Hepatocyte (in vitro differentiated cells): ENCODE data around the gene GCH1. TPM values are rescaled to one million over a fixed set of nuclear protein-coding genes. Genes with fewer than 3 reads are reported as not detected.

Experiments used
- DNase-seq: peaks from one replicate; pipeline ENCODE4 v3.0.0-alpha.2; 2016; ENCODE audit warnings: low spot score
- H2AFZ ChIP-seq: fragments of 200-600 bp; sonication (generic); 2 replicates; pipeline ENCODE4 v1.6.0; 2016; ENCODE audit warnings: antibody characterized with exemption, mild to moderate bottlenecking
- H3K27ac ChIP-seq: fragments of 200-600 bp; sonication (generic); 2 replicates; pipeline ENCODE4 v1.5.1; 2016; ENCODE audit warnings: mild to moderate bottlenecking
- H3K27me3 ChIP-seq: fragments of 200-600 bp; sonication (generic); 2 replicates; pipeline ENCODE4 v1.6.1; 2016
- H3K36me3 ChIP-seq: fragments of 200-600 bp; sonication (generic); replicated peaks from 2 replicates; pipeline ENCODE4 v1.5.1; 2016; ENCODE audit warnings: low read depth; ENCODE audit not compliant: insufficient read depth
- H3K4me1 ChIP-seq: fragments of 200-600 bp; sonication (generic); 2 replicates; pipeline ENCODE4 v1.5.1; 2016; ENCODE audit warnings: mild to moderate bottlenecking, moderate library complexity; ENCODE audit not compliant: insufficient read depth
- H3K4me2 ChIP-seq: fragments of 200-600 bp; sonication (generic); 2 replicates; pipeline ENCODE4 v1.6.0; 2016
- H3K4me3 ChIP-seq: fragments of 200-600 bp; sonication (generic); 2 replicates; pipeline ENCODE4 v1.5.1; 2016; ENCODE audit warnings: mild to moderate bottlenecking
- H3K79me2 ChIP-seq: fragments of 200-600 bp; sonication (generic); 2 replicates; pipeline ENCODE4 v1.6.0; 2017; ENCODE audit warnings: mild to moderate bottlenecking
- H3K9me2 ChIP-seq: fragments of 200-600 bp; sonication (generic); replicated peaks from 2 replicates; pipeline ENCODE4 v1.6.0; 2017; ENCODE audit warnings: mild to moderate bottlenecking; ENCODE audit not compliant: insufficient read depth
- H3K9me3 ChIP-seq: fragments of 200-600 bp; sonication (generic); 2 replicates; pipeline ENCODE4 v1.5.1; 2016; ENCODE audit warnings: low read depth, mild to moderate bottlenecking
- H4K20me1 ChIP-seq: fragments of 200-600 bp; sonication (generic); 2 replicates; pipeline ENCODE4 v1.6.0; 2016; ENCODE audit warnings: mild to moderate bottlenecking; ENCODE audit not compliant: insufficient read depth, poor library complexity, severe bottlenecking
- CTCF ChIP-seq: fragments of 200-600 bp; sonication (generic); IDR thresholded peaks from 2 replicates; pipeline ENCODE4 v1.5.1; 2016; ENCODE audit warnings: antibody characterized with exemption, mild to moderate bottlenecking; ENCODE audit not compliant: poor library complexity
- EZH2 ChIP-seq: fragments of 200-600 bp; sonication (generic); IDR thresholded peaks from 2 replicates; pipeline ENCODE4 v1.6.1; 2016; ENCODE audit warnings: antibody characterized with exemption, mild to moderate bottlenecking, borderline replicate concordance
- EZH2phosphoT487 ChIP-seq: fragments of 200-600 bp; sonication (generic); IDR thresholded peaks from one replicate; pipeline ENCODE4 v1.6.1; 2018; ENCODE audit warnings: antibody characterized with exemption, mild to moderate bottlenecking, low read depth, moderate library complexity; ENCODE audit not compliant: unreplicated experiment, severe bottlenecking
- WGBS: methylation state at CpG from one replicate; pipeline ENCODE4 v1.1.6; 2016; ENCODE audit warnings: low lambda C conversion rate; ENCODE audit errors: missing lambda C conversion rate; 5-methylcytosine and 5-hydroxymethylcytosine counted together
- polyA plus RNA-seq: library from polyadenylated mRNA; unstranded; fragments of >200 nt; fragmentation: Nextera tagmentation; extraction: Ambion mirVana; gene quantifications from 2 replicates; pipeline ENCODE4 v1.2.1, GENCODE V29; 2016
- total RNA-seq: library from RNA; depleted of rRNA; stranded (reverse); fragments of >200 nt; gene quantifications from 2 replicates; pipeline ENCODE4 v1.2.3, GENCODE V29; 2014

The GCH1 gene
- total and polyA plus RNA-seq, 2 experiments from 2014 or later = 19.3 to 29.9 TPM

DNA sequence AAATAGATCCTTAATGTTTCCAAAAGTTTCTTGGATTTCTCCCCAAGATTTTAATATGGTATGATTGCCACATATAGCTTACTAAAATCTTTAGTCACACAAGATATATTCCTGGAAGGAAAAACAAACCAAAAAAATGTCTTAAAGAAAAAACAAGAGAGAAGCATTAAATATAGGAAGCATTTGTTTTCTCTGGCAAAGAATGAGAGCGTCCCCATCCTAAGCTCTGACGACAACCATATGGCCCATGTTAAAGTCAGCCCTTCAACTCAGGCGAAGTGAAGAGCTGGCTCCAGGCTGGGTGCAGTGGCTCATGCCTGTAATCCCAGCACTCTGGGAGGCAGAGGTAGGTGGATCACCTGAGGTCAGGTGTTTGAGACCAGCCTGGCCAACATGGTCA, 35.6 kb downstream of the GCH1 start:
- Histone ChIP-seq H3K9me2 (no peaks in the 10 kb centered on the region), H2AFZ (no peak overlapping the region), H3K4me3 (no peak overlapping the region), H3K4me2 (no peak overlapping the region), H3K4me1 (no peaks in the 10 kb centered on the region), H3K9me3 (no peaks in the 10 kb centered on the region), H3K27me3 (no peaks in the 10 kb centered on the region), H3K79me2 (peaks cover 25% of the 10 kb centered on the region), H3K36me3 (no peaks in the 10 kb centered on the region), H3K27ac (no peak overlapping the region), H4K20me1 (no peaks in the 10 kb centered on the region)
- no peak for DNase-seq
- 69% methylated on average over 3 of the region's 3 CpGs for WGBS
- TF ChIP-seq CTCF (no peak), EZH2 (no peak)

DNA sequence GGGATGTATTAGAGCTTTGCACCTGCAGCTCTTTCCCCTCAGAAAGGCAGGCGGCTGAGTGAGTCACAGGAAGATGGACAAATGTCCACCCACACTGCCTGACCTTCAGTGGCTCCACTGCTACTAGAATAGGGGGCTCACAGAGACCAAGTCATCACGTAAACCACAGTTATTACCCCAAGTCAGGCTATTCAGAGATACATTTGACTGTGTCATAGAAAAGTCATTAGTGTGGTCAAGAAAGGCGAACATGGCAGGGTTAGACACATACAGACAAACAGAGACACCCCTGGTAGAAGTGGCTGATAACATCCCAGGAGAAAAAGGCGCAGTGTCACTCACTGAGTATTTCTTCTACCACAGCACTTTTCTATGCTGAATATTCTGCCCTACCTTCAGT, 36.0 kb downstream of the GCH1 start:
- TF ChIP-seq EZH2phosphoT487 (no peak), EZH2 (no peak), CTCF (no peak)
- H3K36me3 ChIP-seq = no peaks in the 10 kb centered on the region
- no peaks in the 10 kb centered on the region for H3K27me3 ChIP-seq
- no peaks in the 10 kb centered on the region for H4K20me1 ChIP-seq
- no peaks in the 10 kb centered on the region for H3K9me3 ChIP-seq
- 83% methylated on average over 4 of the region's 4 CpGs for WGBS
- no peak overlapping the region for H3K27ac ChIP-seq
- H3K4me1 ChIP-seq = no peaks in the 10 kb centered on the region
- H2AFZ ChIP-seq = no peak overlapping the region
- peaks cover 25% of the 10 kb centered on the region for H3K79me2 ChIP-seq
- no peak overlapping the region for H3K4me2 ChIP-seq
- H3K4me3 ChIP-seq = no peak overlapping the region
- H3K9me2 ChIP-seq = no peaks in the 10 kb centered on the region
- no peak for DNase-seq

DNA sequence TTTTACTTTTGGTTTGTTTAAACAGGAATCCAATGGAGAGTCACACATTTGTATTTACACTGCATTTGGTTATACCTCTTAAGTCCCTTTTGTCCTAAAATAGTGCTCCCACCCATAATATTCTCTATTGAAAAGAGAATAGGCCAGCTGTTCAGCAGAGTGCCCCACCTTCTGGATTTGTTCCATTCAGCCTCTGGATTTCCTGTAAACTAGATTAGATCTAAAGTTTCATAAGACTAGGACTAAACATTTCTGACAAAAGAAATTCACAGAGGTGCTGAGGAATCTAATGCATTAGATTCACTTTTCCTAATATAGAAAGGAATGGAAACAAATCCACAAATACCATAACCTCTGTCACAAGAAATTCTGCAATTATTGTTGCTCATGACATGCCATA, 38.1 kb downstream of the GCH1 start:
- no peak overlapping the region for H3K4me2 ChIP-seq
- DNase-seq = no peak
- H3K27me3 ChIP-seq = no peaks in the 10 kb centered on the region
- no peaks in the 10 kb centered on the region for H3K4me1 ChIP-seq
- no peak overlapping the region for H3K4me3 ChIP-seq
- H2AFZ ChIP-seq = no peak overlapping the region
- peaks cover 17% of the 10 kb centered on the region for H3K79me2 ChIP-seq
- TF ChIP-seq CTCF (no peak), EZH2phosphoT487 (no peak), EZH2 (no peak)
- no peaks in the 10 kb centered on the region for H3K9me2 ChIP-seq
- no peaks in the 10 kb centered on the region for H3K9me3 ChIP-seq
- no peak overlapping the region for H3K27ac ChIP-seq
- H4K20me1 ChIP-seq = no peaks in the 10 kb centered on the region
- no peaks in the 10 kb centered on the region for H3K36me3 ChIP-seq

DNA sequence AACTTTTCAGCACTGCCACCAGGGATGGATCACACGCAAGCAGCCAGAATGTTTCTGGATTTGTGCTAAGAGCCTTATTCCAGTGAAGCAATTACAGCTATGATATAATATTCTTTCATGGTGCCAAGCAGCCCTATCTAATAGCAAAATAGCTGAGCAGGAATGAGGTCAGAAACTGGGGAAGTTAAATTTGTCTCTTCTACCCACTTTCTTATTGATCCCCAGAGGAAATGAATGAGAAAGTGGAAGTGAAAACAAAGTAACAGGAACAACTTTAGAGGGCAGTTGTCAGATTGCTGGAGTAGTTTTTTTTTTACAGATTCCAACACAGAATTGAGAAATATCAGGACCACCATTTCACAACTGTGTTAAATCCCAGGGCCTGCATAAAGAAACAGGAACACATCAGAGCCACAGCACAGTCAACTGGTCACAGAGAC, 44.8 kb downstream of the GCH1 start:
- TF ChIP-seq EZH2phosphoT487 (no peak), CTCF (no peak), EZH2 (no peak)
- Histone ChIP-seq H4K20me1 (no peaks in the 10 kb centered on the region), H3K9me2 (no peaks in the 10 kb centered on the region), H3K4me2 (no peak overlapping the region), H2AFZ (no peak overlapping the region), H3K79me2 (no peaks in the 10 kb centered on the region), H3K27me3 (no peaks in the 10 kb centered on the region), H3K4me3 (no peak overlapping the region), H3K36me3 (no peaks in the 10 kb centered on the region), H3K27ac (no peak overlapping the region), H3K4me1 (no peaks in the 10 kb centered on the region), H3K9me3 (no peaks in the 10 kb centered on the region)
- WGBS = 90% methylated on average over 1 of the region's 1 CpG
- no peak for DNase-seq
